AG10803 (cell line): ENCODE data around the gene NEGR1.

Experiments
- DNase-seq: peaks from one replicate; pipeline ENCODE4 v3.0.0; 2010; ENCODE audit warnings: low read depth
- H3K4me3 ChIP-seq: 2 replicates; pipeline ENCODE4 v1.5.1; 2011; ENCODE audit warnings: mild to moderate bottlenecking, low read length, control low read depth
- CTCF ChIP-seq: conservative IDR thresholded peaks from 2 replicates; pipeline ENCODE4 v1.5.1; 2011; ENCODE audit warnings: mild to moderate bottlenecking, low read length, control low read depth, inconsistent platforms

The NEGR1 gene

GRCh38 chr1:71510725-71511124 is 771.6 kb downstream of the NEGR1 start:
- no peak overlapping the region for H3K4me3 ChIP-seq
- no peak for TF ChIP-seq CTCF
- no peak for DNase-seq

- peak; percentile 33 for DNase-seq
- TF ChIP-seq CTCF: no peak
Measured at GRCh38 chr1:71509051-71509595, 773.2 kb downstream of the NEGR1 start.

GRCh38 chr1:71502006-71502405 is 780.3 kb downstream of the NEGR1 start:
- DNase-seq: no peak
- TF ChIP-seq CTCF: no peak
- no peak overlapping the region for H3K4me3 ChIP-seq

More at GRCh38 chr1:71509051-71509595, 773.2 kb downstream of the NEGR1 start:
- no peak overlapping the region for H3K4me3 ChIP-seq

GRCh38 chr1:71498542-71498941 is 783.8 kb downstream of the NEGR1 start:
- no peak for TF ChIP-seq CTCF
- DNase-seq: no peak

GRCh38 chr1:71494163-71494562 is 788.2 kb downstream of the NEGR1 start:
- peak; percentile 42 for DNase-seq
- H3K4me3 ChIP-seq: no peak overlapping the region

More at GRCh38 chr1:71498542-71498941, 783.8 kb downstream of the NEGR1 start:
- no peak overlapping the region for H3K4me3 ChIP-seq

DNA sequence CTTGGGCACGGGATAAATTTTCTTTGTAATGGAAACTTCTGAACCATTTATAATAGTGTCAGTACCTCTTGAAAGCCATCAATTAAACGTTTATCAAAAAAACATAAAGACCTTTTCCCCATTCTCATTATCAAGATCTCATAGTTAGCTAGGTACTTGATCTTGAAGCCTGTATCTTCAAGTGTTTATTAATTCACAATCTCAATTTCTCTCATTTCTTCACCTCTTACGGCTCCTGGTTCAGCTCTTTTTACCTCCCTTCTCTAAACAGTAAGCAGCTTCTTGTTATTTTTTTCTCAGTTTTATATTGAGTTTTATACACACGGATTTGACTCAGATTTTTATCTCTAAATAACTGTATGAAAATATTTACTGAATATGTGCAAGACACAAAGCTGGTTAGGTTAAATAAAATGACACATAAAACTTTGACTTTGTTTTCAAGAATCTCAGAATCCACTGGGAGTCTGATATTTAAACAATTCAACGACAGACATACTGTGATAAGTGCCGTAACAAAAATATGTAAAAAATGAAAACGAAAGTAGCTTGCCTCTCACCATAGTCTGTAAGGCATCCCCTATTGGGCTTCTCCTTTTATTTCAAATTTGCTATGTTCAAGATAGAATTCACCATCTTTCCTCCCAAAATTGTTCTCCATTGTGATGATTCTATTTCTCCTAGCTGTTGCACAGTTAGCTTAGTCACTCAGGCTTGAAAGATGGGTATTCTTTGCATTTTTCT is 789.9 kb downstream of the NEGR1 start:
- H3K4me3 ChIP-seq: no peak overlapping the region
- TF ChIP-seq CTCF: no peak
- DNase-seq: no peak

More at GRCh38 chr1:71494163-71494562, 788.2 kb downstream of the NEGR1 start:
- no peak for TF ChIP-seq CTCF

- peak; percentile 20 for DNase-seq
- TF ChIP-seq CTCF: no peak
- no peak overlapping the region for H3K4me3 ChIP-seq
Measured at GRCh38 chr1:71490432-71490831, 791.9 kb downstream of the NEGR1 start.
